Suppressor macrophage treated with lipopolysaccharide for 1 hour (primary cell): Measurements from ENCODE around the gene SRSF10.
"Not testable (repeated sequence)": the region's sequence is repeated elsewhere in the genome, so short reads cannot be mapped to it uniquely, and the experiment has no call there.

Source experiments
- DNase-seq, 3 donors: peaks; one replicate each; pipeline ENCODE4 v3.0.0-alpha.2; 2020 to 2022

Gene SRSF10

DNA sequence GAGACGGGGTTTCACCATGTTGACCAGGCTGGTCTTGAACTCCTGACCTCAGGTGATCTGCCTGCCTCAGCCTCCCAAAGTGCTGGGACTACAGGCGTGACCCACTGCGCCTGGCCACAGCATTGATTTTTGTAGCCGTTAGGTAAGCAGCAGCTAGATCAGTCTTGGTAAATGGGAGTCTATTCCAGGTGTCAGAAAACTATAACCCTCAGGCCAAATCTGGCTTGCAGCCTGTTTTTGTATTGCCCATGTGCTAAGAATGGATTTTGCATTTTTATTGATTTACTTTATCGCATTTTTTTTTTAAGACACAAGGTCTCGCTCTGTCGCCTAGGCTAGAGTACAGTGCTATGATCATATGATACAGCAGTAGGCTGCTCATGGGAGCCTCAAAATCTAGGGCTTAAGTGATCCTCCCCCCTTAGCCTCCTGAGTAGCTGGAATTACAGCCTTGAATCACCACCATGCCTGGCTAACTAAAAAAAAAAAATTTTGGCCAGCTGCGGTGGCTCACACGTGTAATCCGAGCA lies 16.6 kb upstream of the SRSF10 start:
- DNase-seq = peak in 1 of 3 donors; percentile 14

GRCh38 chr1:23995431-23995837 lies 15.3 kb upstream of the SRSF10 start:
- DNase-seq = no peak

- DNase-seq = not testable (repeated sequence)
Observed at GRCh38 chr1:23992011-23992410, 11.9 kb upstream of the SRSF10 start.

DNA sequence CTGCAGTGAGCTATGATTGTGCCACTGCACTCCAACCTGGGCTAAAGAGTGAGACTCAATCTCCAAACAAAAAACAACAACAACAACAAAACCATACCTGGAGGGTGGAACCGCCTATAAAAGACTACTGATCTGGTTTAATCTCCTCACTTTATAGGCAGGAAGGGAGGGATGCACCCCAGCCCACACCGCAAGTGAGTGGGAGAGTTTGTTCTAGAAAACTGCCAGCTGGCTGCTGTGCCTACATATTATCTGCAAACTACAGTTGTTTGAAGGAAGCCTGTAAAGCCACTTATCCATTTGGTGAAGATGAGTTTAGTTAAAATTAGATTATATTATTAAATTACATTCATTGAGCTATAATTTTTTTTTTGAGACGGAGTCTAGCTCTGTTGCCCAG lies 9.1 kb upstream of the SRSF10 start:
- peak in 1 of 3 donors; percentile 14 for DNase-seq

GRCh38 chr1:23987038-23987437 lies 6.9 kb upstream of the SRSF10 start:
- DNase-seq = peak in 1 of 3 donors; percentile 9

- DNase-seq = peak in 1 of 3 donors; percentile 11
Observed at GRCh38 chr1:23984417-23985186, 4.5 kb upstream of the SRSF10 start.

DNA sequence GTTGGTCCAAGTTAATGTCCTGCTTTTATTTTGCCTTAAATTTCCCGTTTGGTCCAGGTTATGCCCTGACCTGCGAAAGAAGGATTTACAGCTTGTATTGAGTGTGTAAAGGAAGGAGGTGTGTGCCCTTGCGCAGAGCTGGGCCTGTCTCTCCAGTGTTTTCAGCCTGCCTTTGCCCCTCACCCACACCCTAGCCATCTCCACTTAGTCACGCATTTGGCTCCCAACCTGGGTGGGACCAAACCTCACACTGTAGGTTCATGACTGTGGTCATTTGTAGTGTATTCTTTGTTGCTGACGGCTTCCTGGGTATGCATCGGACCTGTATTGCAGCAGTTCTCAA lies 572 bp upstream of the SRSF10 start:
- peak; percentile 16 to 24 (median 23) for DNase-seq

DNA sequence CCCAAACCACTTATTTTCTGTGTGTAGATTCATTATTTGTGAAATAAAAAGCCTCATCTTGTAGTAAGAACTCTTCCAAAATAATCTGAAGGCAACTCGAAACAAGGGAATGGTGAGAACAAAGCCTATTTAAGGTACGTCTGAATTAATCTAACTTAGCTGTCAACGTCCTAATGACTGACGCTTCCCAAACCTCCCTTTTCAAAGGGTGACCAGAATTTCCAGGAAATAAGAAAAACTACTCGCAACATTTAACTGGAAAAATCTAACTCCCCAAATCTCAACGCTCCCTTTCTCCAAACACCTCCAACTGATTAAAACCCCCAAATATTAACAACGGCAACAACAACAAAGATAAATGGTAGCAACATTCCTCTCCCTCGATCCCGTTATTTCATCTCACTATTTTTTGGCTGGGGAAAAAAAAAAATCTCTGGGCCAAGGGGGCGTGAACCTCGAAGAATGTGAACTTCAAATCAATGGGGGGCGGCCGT lies 693 bp downstream of the SRSF10 start:
- DNase-seq = peak in 2 of 3 donors; percentile 6 to 21

GRCh38 chr1:23978805-23979204 lies 1.3 kb downstream of the SRSF10 start:
- peak in 1 of 3 donors; percentile 26 for DNase-seq

- DNase-seq = peak in 1 of 3 donors; percentile 17
Observed at GRCh38 chr1:23977854-23978191, 2.3 kb downstream of the SRSF10 start.

GRCh38 chr1:23977187-23977853 lies 2.8 kb downstream of the SRSF10 start:
- peak in 1 of 3 donors; percentile 17 for DNase-seq

DNA sequence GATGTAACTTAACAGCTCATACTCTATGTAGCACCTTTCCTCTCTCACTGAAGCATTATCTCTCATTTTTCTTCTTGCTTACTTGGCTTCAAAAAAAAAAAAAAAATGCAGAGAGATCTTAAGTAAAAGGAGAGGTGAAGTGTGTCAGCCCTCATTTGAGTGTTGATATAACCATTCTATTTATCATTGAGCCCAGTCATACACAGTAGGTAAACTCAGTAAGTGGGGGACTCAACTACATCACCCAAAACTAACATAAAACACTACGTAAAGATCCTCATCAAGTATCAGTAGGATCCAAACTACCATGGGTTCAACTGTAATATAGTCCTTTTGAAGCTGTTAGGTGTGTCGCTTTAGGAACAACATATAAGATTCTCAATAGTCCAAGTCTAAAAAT lies 12.3 kb downstream of the SRSF10 start:
- no peak for DNase-seq

DNA sequence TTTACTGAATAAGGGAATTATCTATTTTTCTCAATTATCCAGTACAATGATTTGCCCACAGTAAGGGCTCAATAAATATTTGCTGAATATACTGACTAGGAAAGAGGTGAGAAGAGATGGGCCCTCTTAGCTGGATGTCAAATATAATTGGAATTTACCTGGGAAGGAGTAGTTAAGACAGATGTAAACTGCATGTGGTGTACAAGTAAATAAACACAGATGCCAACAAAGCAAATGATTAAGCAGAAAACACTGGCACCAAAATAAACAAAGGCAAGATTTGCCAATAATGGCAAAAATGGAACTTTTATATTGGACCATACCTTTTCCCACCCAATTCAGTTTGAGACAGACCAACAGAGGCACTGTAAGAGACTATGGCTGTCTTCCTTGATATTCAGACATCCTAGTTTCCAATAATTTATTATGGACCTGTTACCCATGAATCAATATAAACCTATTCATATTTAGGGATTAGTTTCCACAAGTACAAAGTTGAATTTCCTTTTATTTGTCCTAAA lies 13.1 kb downstream of the SRSF10 start:
- DNase-seq = no peak

DNA sequence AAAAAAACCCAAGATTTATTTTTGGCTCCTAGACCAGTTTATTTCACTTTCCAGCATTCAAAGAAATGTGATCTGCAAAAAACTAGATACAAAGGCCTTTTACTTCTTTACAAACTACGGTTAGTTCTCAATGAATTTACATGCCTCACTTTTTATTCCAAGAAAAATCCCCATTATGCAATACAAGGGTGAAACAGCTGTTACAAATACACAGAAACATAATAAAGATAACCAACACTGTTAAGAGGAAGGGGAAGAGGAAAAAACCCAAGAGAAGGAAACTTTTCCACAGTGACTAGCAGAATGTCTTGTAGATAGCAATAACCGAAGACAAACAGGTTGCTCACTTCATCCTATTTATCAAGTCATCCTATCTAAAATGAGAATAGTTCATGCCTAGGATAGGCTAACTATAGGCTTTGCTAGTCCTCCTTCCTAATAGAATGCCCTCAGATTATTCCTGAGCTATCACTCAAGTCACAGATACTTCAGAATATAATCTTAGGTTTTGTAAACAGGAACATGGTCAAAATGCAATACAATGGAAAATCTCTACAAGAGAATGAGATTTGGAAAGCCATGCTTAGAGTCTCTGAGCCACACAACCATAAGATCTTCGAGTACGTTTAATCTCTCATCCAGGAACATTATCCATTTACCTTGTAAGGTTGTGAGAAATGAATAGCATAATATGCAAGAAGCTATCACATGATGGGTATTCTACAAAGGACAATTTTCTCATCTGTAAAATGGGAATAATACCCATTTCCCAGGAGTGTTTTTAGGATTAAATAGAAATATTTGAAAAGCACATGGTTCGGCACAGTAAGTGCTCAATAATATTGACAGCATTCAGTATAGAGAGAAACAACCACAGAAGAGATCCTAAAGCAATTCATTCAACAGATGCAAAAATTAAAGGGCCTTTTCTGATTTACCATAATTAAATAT lies 15.1 kb downstream of the SRSF10 start:
- DNase-seq = peak; percentile 71 to 93 (median 93)

GRCh38 chr1:23964235-23964668 lies 15.9 kb downstream of the SRSF10 start:
- DNase-seq = peak; percentile 34 to 69 (median 54)

GRCh38 chr1:23963617-23964234 lies 16.4 kb downstream of the SRSF10 start:
- no peak for DNase-seq

- peak; percentile 75 to 93 (median 90) for DNase-seq
Observed at GRCh38 chr1:23960291-23961020, 19.7 kb downstream of the SRSF10 start.

DNA sequence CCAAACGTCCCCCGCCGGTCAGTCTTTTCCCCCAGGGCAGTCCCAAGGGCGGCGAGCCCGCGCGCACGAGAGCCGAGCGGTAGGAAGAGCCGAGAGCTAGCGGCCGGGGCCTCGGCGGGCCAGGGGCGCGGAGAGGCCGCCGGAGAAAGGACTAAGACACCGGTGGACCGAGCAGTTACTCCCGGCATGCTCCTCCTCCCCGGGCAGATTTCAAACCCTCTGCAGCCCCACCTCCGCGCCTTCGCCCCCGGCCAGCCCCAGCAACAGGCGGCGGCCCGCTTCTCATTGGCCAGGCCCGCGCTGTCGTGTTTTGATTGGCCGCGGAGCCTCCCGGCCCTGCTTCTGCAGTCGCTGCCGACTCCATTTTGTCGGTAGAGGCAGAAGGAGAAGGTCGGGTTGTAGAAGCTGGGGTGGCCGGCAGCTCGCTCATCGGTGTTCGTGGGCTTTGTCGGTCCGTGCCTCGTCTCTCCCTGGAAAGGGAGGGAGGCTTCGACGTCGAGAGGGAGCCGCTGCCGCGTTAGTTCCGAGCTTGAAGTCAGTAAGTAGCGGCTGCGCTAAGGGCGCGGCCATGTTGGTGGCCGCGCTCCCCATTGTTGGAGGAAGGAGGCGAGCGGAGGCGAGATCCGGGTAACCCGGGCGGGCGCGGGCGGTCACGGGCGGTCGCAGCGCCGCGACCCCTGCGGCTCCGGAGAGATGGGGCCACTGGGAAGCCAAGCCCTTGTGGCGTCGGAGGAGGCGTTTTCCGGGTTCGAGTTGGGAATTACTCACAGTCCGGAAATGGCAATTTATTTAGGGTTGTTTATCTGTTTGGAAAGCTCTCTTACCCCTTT lies 20.5 kb downstream of the SRSF10 start, which contains the start of gene PNRC2:
Gene PNRC2, plus strand, starts transcription at position 368 of the 830 bp plus-strand sequence. CDS start 1,630 bp downstream, outside the sequence.
- DNase-seq = peak; percentile 98

GRCh38 chr1:23958810-23959460 lies 21.2 kb downstream of the SRSF10 start:
- peak; percentile 98 to 100 (median 99) for DNase-seq
